Measurements from ENCODE around the gene CCL1. TPM values are rescaled to one million over a fixed set of nuclear protein-coding genes. Genes with fewer than 3 reads are reported as not detected.

The CCL1 gene
- total RNA-seq, 1 experiment from 2014 or later, result not detected

GRCh38 chr17:34312080-34312479 is 51.0 kb downstream of the CCL1 start:
- H4K20me1 ChIP-seq (ENCODE audit: insufficient read depth), result no peaks in the 10 kb centered on the region
- H3K4me2 ChIP-seq, result no peak overlapping the region
- no peaks in the 10 kb centered on the region for H3K4me1 ChIP-seq (replicated peaks; ENCODE audit: insufficient read depth)
- intact Hi-C loops (cut with micrococcal nuclease; ENCODE audit: unreplicated experiment), result no loop called here
- no peak overlapping the region for H3K4me3 ChIP-seq
- POLR2A ChIA-PET (ENCODE audit: unreplicated experiment), result no interaction called here
- no peak for DNase-seq
- no peak overlapping the region for H2AFZ ChIP-seq
- no peaks in the 10 kb centered on the region for H3F3A ChIP-seq (ENCODE audit: insufficient read depth, low read depth)
- H3K27me3 ChIP-seq (ENCODE audit: insufficient read depth, low read depth), result peaks cover 17% of the 10 kb centered on the region
- CTCF ChIA-PET, result no interaction called here
- no peaks in the 10 kb centered on the region for H3K36me3 ChIP-seq (ENCODE audit: low read depth)
- TF ChIP-seq EZH2 (IDR thresholded peaks at IDR 0.05; ENCODE audit: low read depth) (no peak), CTCF (conservative IDR thresholded peaks at IDR 0.05) (no peak)
- H3K79me2 ChIP-seq (ENCODE audit: low read depth), result no peaks in the 10 kb centered on the region
- no peak overlapping the region for H3K27ac ChIP-seq
- no TSS peak for BruUV-seq (replicated peaks)
- no peaks in the 10 kb centered on the region for H3K9me3 ChIP-seq (ENCODE audit: insufficient read depth, low read depth)
- no peaks in the 10 kb centered on the region for H3K9me2 ChIP-seq (ENCODE audit: insufficient read depth)

GRCh38 chr17:34311291-34311690 is 51.7 kb downstream of the CCL1 start:
- TF ChIP-seq CTCF (conservative IDR thresholded peaks at IDR 0.05), result no peak
- TF ChIP-seq EZH2 (IDR thresholded peaks at IDR 0.05; ENCODE audit: low read depth), result no peak
- H3K4me2 ChIP-seq, result no peak overlapping the region
- H3F3A ChIP-seq (ENCODE audit: insufficient read depth, low read depth), result no peaks in the 10 kb centered on the region
- no peaks in the 10 kb centered on the region for H3K79me2 ChIP-seq (ENCODE audit: low read depth)
- H3K36me3 ChIP-seq (ENCODE audit: low read depth), result no peaks in the 10 kb centered on the region
- no peak overlapping the region for H3K4me3 ChIP-seq
- H3K9me3 ChIP-seq (ENCODE audit: insufficient read depth, low read depth), result no peaks in the 10 kb centered on the region
- H3K9me2 ChIP-seq (ENCODE audit: insufficient read depth), result no peaks in the 10 kb centered on the region
- H4K20me1 ChIP-seq (ENCODE audit: insufficient read depth), result no peaks in the 10 kb centered on the region
- H2AFZ ChIP-seq, result no peak overlapping the region
- no peak for DNase-seq
- H3K27me3 ChIP-seq (ENCODE audit: insufficient read depth, low read depth), result peaks cover 25% of the 10 kb centered on the region
- intact Hi-C loops (cut with micrococcal nuclease; ENCODE audit: unreplicated experiment), result no loop called here
- H3K4me1 ChIP-seq (replicated peaks; ENCODE audit: insufficient read depth), result no peaks in the 10 kb centered on the region
- CTCF ChIA-PET, result no interaction called here
- POLR2A ChIA-PET (ENCODE audit: unreplicated experiment), result no interaction called here
- H3K27ac ChIP-seq, result no peak overlapping the region
- BruUV-seq (replicated peaks), result no TSS peak

Other genes with a start within 250 kb of the CCL1 start
- not detected in 2 replicates for gene CCL2, start 107.9 kb downstream of the CCL1 start, total RNA-seq (2021)
- gene CCL7, start 93.0 kb downstream of the CCL1 start, total RNA-seq (2021), result not detected in 2 replicates
- not detected in 2 replicates for gene CCL11, start 77.5 kb downstream of the CCL1 start, total RNA-seq (2021)
- gene CCL8, start 43.8 kb downstream of the CCL1 start, total RNA-seq (2021), result not detected in 2 replicates
- gene CCL13, start 6.8 kb downstream of the CCL1 start, total RNA-seq (2021), result not detected in 2 replicates
- not detected in 2 replicates for gene TMEM132E, start 216.3 kb upstream of the CCL1 start, total RNA-seq (2021)